HEK293 (cell line): ENCODE results near the gene IVD.

ENCODE experiments used
- CTCF ChIA-PET: fragments of 350-600 bp; formaldehyde crosslinking; extraction: SDS; loops from one replicate; lab custom pipeline; 2021; ENCODE audit warnings: antibody characterized with exemption; lab: Yijun Ruan, JAX
- POLR2A ChIA-PET: fragments of 300-600 bp; formaldehyde crosslinking; extraction: SDS; loops from one replicate; lab custom pipeline; 2020; ENCODE audit warnings: antibody characterized with exemption, inconsistent platforms; lab: Yijun Ruan, JAX
- H3K27ac ChIP-seq: fragments of 200-500 bp; sonication (Bioruptor generic); 2 replicates; pipeline ENCODE4 v1.5.1; 2014; ENCODE audit warnings: low read depth, low read length, control low read depth, inconsistent platforms; ENCODE audit errors: extremely low read depth
- H3K36me3 ChIP-seq, 2 experiments: fragments of 200-500 bp in 1 of 2; sonication (Bioruptor generic) in 1 of 2; 1 replicate in 1 of 2; 2 replicates in 1 of 2; pipeline ENCODE4 v1.5.1; 2014 to 2017; ENCODE audit warnings: inconsistent platforms in 2 of 2, low read length in 2 of 2; ENCODE audit not compliant: control insufficient read depth in 2 of 2, insufficient read depth in 1 of 2
- H3K4me1 ChIP-seq: fragments of 200-500 bp; sonication (Bioruptor generic); 2 replicates; pipeline ENCODE4 v1.5.1; 2014; ENCODE audit warnings: mild to moderate bottlenecking, low read length, inconsistent platforms; ENCODE audit not compliant: control insufficient read depth, insufficient read depth
- H3K4me3 ChIP-seq: 2 replicates; pipeline ENCODE4 v1.5.1; 2011; ENCODE audit warnings: low read depth, mild to moderate bottlenecking, control low read depth, low read length, moderate library complexity
- H3K9me3 ChIP-seq: fragments of 200-500 bp; sonication (Bioruptor generic); 2 replicates; pipeline ENCODE4 v1.5.1; 2014; ENCODE audit warnings: low read depth, low read length, inconsistent platforms; ENCODE audit not compliant: control insufficient read depth, insufficient read depth
- BCL11B ChIP-seq: fragments of 450-650 bp; formaldehyde crosslinking; IDR thresholded peaks from 2 replicates; pipeline ENCODE4 v1.5.1; 2016; ENCODE audit warnings: low read depth, missing biosample characterization, missing genetic modification characterization
- GFI1B ChIP-seq: fragments of 450-650 bp; formaldehyde crosslinking; IDR thresholded peaks from 2 replicates; pipeline ENCODE4 v1.5.1; 2016; ENCODE audit warnings: missing biosample characterization, missing genetic modification characterization
- GLIS1 ChIP-seq: fragments of 450-650 bp; formaldehyde crosslinking; IDR thresholded peaks from 2 replicates; pipeline ENCODE4 v1.5.1; 2016; ENCODE audit warnings: missing biosample characterization, missing genetic modification characterization
- KLF1 ChIP-seq: fragments of 450-650 bp; formaldehyde crosslinking; IDR thresholded peaks from 2 replicates; pipeline ENCODE4 v1.5.1; 2016; ENCODE audit warnings: missing biosample characterization, missing genetic modification characterization
- PRDM2 ChIP-seq: fragments of 450-650 bp; formaldehyde crosslinking; IDR thresholded peaks from 2 replicates; pipeline ENCODE4 v1.5.1; 2016; ENCODE audit warnings: missing biosample characterization, missing genetic modification characterization, borderline replicate concordance
- ZBTB17 ChIP-seq: fragments of 450-650 bp; formaldehyde crosslinking; IDR thresholded peaks from 2 replicates; pipeline ENCODE4 v1.5.1; 2016; ENCODE audit warnings: missing biosample characterization, missing genetic modification characterization
- ZFHX2 ChIP-seq: fragments of 450-650 bp; formaldehyde crosslinking; conservative IDR thresholded peaks from 2 replicates; pipeline ENCODE4 v1.5.1; 2016; ENCODE audit warnings: missing biosample characterization, missing genetic modification characterization
- ZNF132 ChIP-seq: fragments of 450-650 bp; formaldehyde crosslinking; IDR thresholded peaks from 2 replicates; pipeline ENCODE4 v1.5.1; 2017; ENCODE audit warnings: missing biosample characterization, missing genetic modification characterization, borderline replicate concordance
- ZNF133 ChIP-seq: fragments of 450-650 bp; formaldehyde crosslinking; IDR thresholded peaks from 2 replicates; pipeline ENCODE4 v1.5.1; 2016; ENCODE audit warnings: missing biosample characterization, missing genetic modification characterization
- ZNF169 ChIP-seq: fragments of 450-650 bp; formaldehyde crosslinking; IDR thresholded peaks from 2 replicates; pipeline ENCODE4 v1.5.1; 2016; ENCODE audit warnings: missing biosample characterization, missing genetic modification characterization
- ZNF223 ChIP-seq: fragments of 450-650 bp; formaldehyde crosslinking; IDR thresholded peaks from 2 replicates; pipeline ENCODE4 v1.5.1; 2016; ENCODE audit warnings: missing biosample characterization, missing genetic modification characterization
- ZNF544 ChIP-seq: fragments of 450-650 bp; formaldehyde crosslinking; IDR thresholded peaks from 2 replicates; pipeline ENCODE4 v1.5.0; 2017; ENCODE audit warnings: missing biosample characterization, missing genetic modification characterization
- ZNF621 ChIP-seq: fragments of 450-650 bp; formaldehyde crosslinking; IDR thresholded peaks from 2 replicates; pipeline ENCODE4 v1.5.1; 2017; ENCODE audit warnings: missing biosample characterization, missing genetic modification characterization
- ZNF624 ChIP-seq: fragments of 450-650 bp; formaldehyde crosslinking; IDR thresholded peaks from 2 replicates; pipeline ENCODE4 v1.5.1; 2017; ENCODE audit warnings: missing biosample characterization, missing genetic modification characterization
- ZNF791 ChIP-seq: fragments of 450-650 bp; formaldehyde crosslinking; IDR thresholded peaks from 2 replicates; pipeline ENCODE4 v1.5.1; 2016; ENCODE audit warnings: missing biosample characterization, missing genetic modification characterization

The IVD gene

GRCh38 chr15:40465939-40466338 is 60.3 kb downstream of the IVD start (continued):
- no peak for TF ChIP-seq GFI1B (tag by site-specific recombination)
- TF ChIP-seq ZNF223 (tag by site-specific recombination): no peak

- H3K36me3 ChIP-seq: peaks cover 0 to 50% of the 10 kb centered on the region in 2 experiments; a peak in 2 of 3 replicates
These were observed 61.0 kb downstream of the IVD start for GRCh38 chr15:40466426-40467260.

GRCh38 chr15:40467261-40467615 is 61.6 kb downstream of the IVD start:
- CTCF ChIA-PET: no interaction called here
- no peak overlapping the region for H3K4me3 ChIP-seq
- no peaks in the 10 kb centered on the region for H3K4me1 ChIP-seq
- no peaks in the 10 kb centered on the region for H3K9me3 ChIP-seq
- H3K27ac ChIP-seq: no peak overlapping the region
- peaks cover 0 to 47% of the 10 kb centered on the region in 2 experiments; a peak in 2 of 3 replicates for H3K36me3 ChIP-seq
- no peak for TF ChIP-seq ZNF791
- TF ChIP-seq ZNF169: no peak
- no peak for TF ChIP-seq KLF1 (tag by site-specific recombination)
- TF ChIP-seq ZNF624: no peak
- TF ChIP-seq PRDM2: no peak
- no peak for TF ChIP-seq ZNF544 (tag by site-specific recombination)
- TF ChIP-seq ZNF132: no peak
- POLR2A ChIA-PET: no interaction called here

More at GRCh38 chr15:40466426-40467260, 61.0 kb downstream of the IVD start:
- no peak for TF ChIP-seq ZBTB17 (tag by site-specific recombination)
- peak; percentile 57 for TF ChIP-seq GLIS1 (tag by site-specific recombination)
- no peak for TF ChIP-seq BCL11B (tag by site-specific recombination)
- TF ChIP-seq ZNF621 (tag by site-specific recombination): no peak
- ChIA-PET CTCF (interaction anchor here (0.6 kb wide), 1 partner anchor 156 kb away, joined by 3 read pairs; no protein-coding TSS in a partner anchor), POLR2A (no interaction called here)
- no peaks in the 10 kb centered on the region for H3K4me1 ChIP-seq
- H3K9me3 ChIP-seq: no peaks in the 10 kb centered on the region
- H3K4me3 ChIP-seq: no peak overlapping the region
- no peak overlapping the region for H3K27ac ChIP-seq

- H3K36me3 ChIP-seq: peaks cover 0 to 35% of the 10 kb centered on the region in 2 experiments; a peak in 1 of 3 replicates
- no peak overlapping the region for H3K27ac ChIP-seq
- no peaks in the 10 kb centered on the region for H3K9me3 ChIP-seq
- ChIA-PET CTCF (interaction anchor here (0.7 to 0.9 kb wide), 3 partner anchors 17 to 490 kb away, joined by 3 read pairs; no protein-coding TSS in a partner anchor), POLR2A (no interaction called here)
- no peak overlapping the region for H3K4me3 ChIP-seq
- TF ChIP-seq ZFHX2 (tag by site-specific recombination) (peak; percentile 35; the same call in 1 of the 2 replicates), ZNF133 (no peak)
- no peaks in the 10 kb centered on the region for H3K4me1 ChIP-seq
These were observed 63.3 kb downstream of the IVD start for GRCh38 chr15:40468898-40469331.
